Body of pancreas (tissue), 4 donors: Measurements from ENCODE around the gene ATP8B4. TPM values are rescaled to one million over a fixed set of nuclear protein-coding genes. Genes with fewer than 3 reads are reported as not detected.

ENCODE experiments used
- ATAC-seq: fragments of 150-250 bp; one replicate; pipeline ENCODE4 v1.9.1; 2016
- DNase-seq, 4 donors: peaks; one replicate each; pipeline ENCODE4 v3.0.0-alpha.2; 2019
- H3K27ac ChIP-seq, 4 donors: fragments of 200-600 bp; sonication (generic); 1 replicate in 3 of 4; 2 replicates in 1 of 4; pipeline versions ENCODE4 v1.5.1 to v1.6.1; 2016 to 2019; ENCODE audit warnings: mild to moderate bottlenecking in 1 of 4, mixed read lengths in 1 of 4, moderate library complexity in 1 of 4
- H3K27me3 ChIP-seq, 2 donors: fragments of 200-600 bp; sonication (generic); one replicate each; pipeline ENCODE4 v1.6.0; 2016; ENCODE audit warnings: mild to moderate bottlenecking in 1 of 2
- H3K36me3 ChIP-seq, 2 donors: fragments of 200-600 bp; sonication (generic); replicated peaks in 1 of 2; 2 replicates each; pipeline ENCODE4 v1.5.1; 2016; ENCODE audit warnings: low read depth in 2 of 2; ENCODE audit not compliant: insufficient read depth in 1 of 2
- H3K4me1 ChIP-seq: fragments of 200-600 bp; sonication (generic); one replicate; pipeline ENCODE4 v1.6.0; 2016
- H3K4me3 ChIP-seq, 2 donors: fragments of 200-600 bp; sonication (generic); 1 replicate in 1 of 2; 2 replicates in 1 of 2; pipeline ENCODE4 v1.5.1; 2016 to 2019
- H3K9me3 ChIP-seq, 3 donors: fragments of 200-600 bp; sonication (generic); 1 replicate in 2 of 3; 2 replicates in 1 of 3; pipeline ENCODE4 v1.5.1; 2016
- CTCF ChIP-seq, 7 experiments: fragments of 450-650 bp in 4 of 7; fragments of 200-600 bp in 3 of 7; sonication (generic) in 3 of 7; IDR thresholded peaks; one replicate each; pipeline ENCODE4 v1.5.1; 2016 to 2019; ENCODE audit warnings: antibody characterized with exemption in 7 of 7
- POLR2A ChIP-seq, 3 donors: fragments of 450-650 bp; IDR thresholded peaks; one replicate each; pipeline ENCODE4 v1.6.1; 2016; ENCODE audit warnings: antibody characterized with exemption in 3 of 3, mild to moderate bottlenecking in 2 of 3
- WGBS, 2 donors: methylation state at CpG; one replicate each; pipeline ENCODE4 v1.1.5; 2017; 5-methylcytosine and 5-hydroxymethylcytosine counted together
- intact Hi-C: fragments of 100-400 bp; cut with DNase I; formaldehyde crosslinking; loops from one replicate; pipeline ENCODE4 v1.15.1; 2023
- small RNA-seq: library from RNA; depleted of rRNA; stranded (forward); fragments of <200 nt; gene quantifications from one replicate; pipeline ENCODE3, GENCODE V24; 2016
- total RNA-seq, 2 donors: library from RNA; depleted of rRNA; stranded (reverse); fragments of >200 nt; gene quantifications; one replicate each; pipeline ENCODE4 v1.1.0, GENCODE V29; 2016

ATP8B4 gene
- total RNA-seq, 2 donors from 2014 or later = 3.1 to 6.6 TPM

DNA sequence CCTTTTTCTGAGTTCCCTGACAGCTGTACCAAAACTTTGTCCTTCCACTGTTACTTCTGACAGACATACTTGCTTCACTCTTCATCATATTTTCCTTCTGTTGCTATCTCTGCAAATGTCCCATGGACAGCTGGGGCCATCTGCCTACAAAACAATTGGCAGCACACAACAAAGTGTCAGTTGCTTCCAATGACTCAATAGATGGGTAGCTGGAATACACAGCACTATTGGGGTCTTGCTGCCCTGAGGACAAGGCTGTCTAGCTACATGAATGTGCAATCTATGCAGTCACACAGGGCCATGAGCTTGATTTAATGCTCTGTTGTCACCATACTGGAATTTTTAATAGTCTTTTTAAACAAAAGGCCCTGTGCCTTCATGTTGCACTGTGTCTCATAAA, 305.4 kb downstream of the ATP8B4 start:
- Histone ChIP-seq H3K27ac (no peak overlapping the region), H3K4me1 (peaks cover 3% of the 10 kb centered on the region), H3K36me3 (no peaks in the 10 kb centered on the region), H3K4me3 (no peak overlapping the region), H3K27me3 (no peaks in the 10 kb centered on the region), H3K9me3 (no peaks in the 10 kb centered on the region)
- TF ChIP-seq CTCF (IDR thresholded peaks at IDR 0.05) = no peak
- TF ChIP-seq POLR2A (IDR thresholded peaks at IDR 0.05) = no peak
- intact Hi-C loops = no loop called here
- ATAC-seq (no peak), DNase-seq (no peak)

- H3K4me3 ChIP-seq = no peak overlapping the region
- H3K27me3 ChIP-seq = no peaks in the 10 kb centered on the region
- ATAC-seq = no peak
- H3K4me1 ChIP-seq = peaks cover 3% of the 10 kb centered on the region
- H3K9me3 ChIP-seq = no peaks in the 10 kb centered on the region
- DNase-seq = no peak
- no peak overlapping the region for H3K27ac ChIP-seq
- TF ChIP-seq POLR2A (IDR thresholded peaks at IDR 0.05) (no peak), CTCF (IDR thresholded peaks at IDR 0.05) (no peak)
- intact Hi-C loops = no loop called here
- H3K36me3 ChIP-seq = no peaks in the 10 kb centered on the region
Measured at GRCh38 chr15:49810720-49811119, 308.3 kb downstream of the ATP8B4 start.

- H3K27ac ChIP-seq = no peak overlapping the region
- intact Hi-C loops = no loop called here
- peaks cover 3% of the 10 kb centered on the region for H3K4me1 ChIP-seq
- 72 to 86% methylated on average over 2 of the region's 2 CpGs for WGBS, 2 donors
- no peak overlapping the region for H3K4me3 ChIP-seq
- H3K27me3 ChIP-seq = no peaks in the 10 kb centered on the region
- no peaks in the 10 kb centered on the region for H3K9me3 ChIP-seq
- DNase-seq (peak in 1 of 4 donors; percentile 18), ATAC-seq (no peak)
- TF ChIP-seq CTCF (IDR thresholded peaks at IDR 0.05) = no peak
- TF ChIP-seq POLR2A (IDR thresholded peaks at IDR 0.05) = no peak
- H3K36me3 ChIP-seq = no peaks in the 10 kb centered on the region
Measured at GRCh38 chr15:49809894-49810609, 309.0 kb downstream of the ATP8B4 start.

DNA sequence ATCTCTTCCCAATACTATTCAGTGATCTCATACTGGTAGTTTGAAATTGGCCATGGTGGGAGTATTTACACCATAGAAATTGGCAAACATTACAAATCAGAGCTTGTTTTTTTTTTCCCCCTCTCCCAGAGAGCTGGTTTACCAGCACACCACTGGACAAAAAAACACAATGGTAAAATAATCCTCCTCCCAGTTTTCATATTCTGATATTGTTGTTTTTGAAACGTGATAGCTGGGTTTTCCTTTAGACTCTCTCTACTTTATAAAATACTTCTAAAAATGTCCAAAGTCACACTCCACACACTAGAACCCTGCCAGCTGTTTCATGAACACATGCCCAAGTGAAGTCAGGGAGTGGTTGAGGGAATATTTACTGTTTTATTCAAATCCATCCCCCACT, 310.7 kb downstream of the ATP8B4 start:
- intact Hi-C loops = no loop called here
- no peak for ATAC-seq
- TF ChIP-seq POLR2A (IDR thresholded peaks at IDR 0.05) (no peak), CTCF (IDR thresholded peaks at IDR 0.05) (no peak)
- Histone ChIP-seq H3K9me3 (no peaks in the 10 kb centered on the region), H3K36me3 (no peaks in the 10 kb centered on the region), H3K27ac (no peak overlapping the region), H3K27me3 (no peaks in the 10 kb centered on the region), H3K4me3 (no peak overlapping the region), H3K4me1 (peaks cover 3% of the 10 kb centered on the region)
- DNase-seq = no peak
- 59 to 60% methylated on average over 1 of the region's 1 CpG for WGBS, 2 donors

Small RNA genes lying within 50 kb of the gene (small RNA-seq; reads per million reads assigned to genes)
- not detected for gene RNA5SP394

Other genes starting within 250 kb of the ATP8B4 start
- gene SLC27A2, start 63.0 kb upstream of the ATP8B4 start, total RNA-seq = 1 to 10 TPM; 3.9 to 4.6 TPM
- not detected for gene HDC, start 146.5 kb upstream of the ATP8B4 start, total RNA-seq
- 1 to 10 TPM; 4.9 to 6.7 TPM for gene GABPB1, start 236.0 kb upstream of the ATP8B4 start, total RNA-seq